HCEC 1CT (cell line): ENCODE measurements around the gene FH.

Source experiments
- DNase-seq: peaks from one replicate; pipeline ENCODE4 v3.0.0-alpha.2; 2017

FH gene

GRCh38 chr1:241520080-241520465 is 518 bp upstream of the FH start:
- no peak for DNase-seq

GRCh38 chr1:241518476-241519307 is 863 bp downstream of the FH start:
- peak; percentile 26 for DNase-seq

- no peak for DNase-seq
Observed at GRCh38 chr1:241513378-241513777, 6.2 kb downstream of the FH start.

GRCh38 chr1:241507189-241507863 is 12.2 kb downstream of the FH start:
- DNase-seq: peak; percentile 66

- DNase-seq: no peak
Observed at GRCh38 chr1:241503444-241503843, 16.1 kb downstream of the FH start.

GRCh38 chr1:241499910-241500309 is 19.6 kb downstream of the FH start:
- peak; percentile 48 for DNase-seq

GRCh38 chr1:241495741-241496140 is 23.8 kb downstream of the FH start:
- DNase-seq: no peak

- no peak for DNase-seq
Observed at GRCh38 chr1:241488739-241489138, 30.8 kb downstream of the FH start.

- DNase-seq: peak; percentile 13
Observed at GRCh38 chr1:241485554-241485992, 34.0 kb downstream of the FH start.

- no peak for DNase-seq
Observed at GRCh38 chr1:241485145-241485544, 34.4 kb downstream of the FH start.

- DNase-seq: peak; percentile 91
Observed at GRCh38 chr1:241482761-241483250, 36.7 kb downstream of the FH start.

- no peak for DNase-seq
Observed at GRCh38 chr1:241479294-241479693, 40.3 kb downstream of the FH start.

- peak; percentile 64 for DNase-seq
Observed at GRCh38 chr1:241475671-241476070, 43.9 kb downstream of the FH start.

GRCh38 chr1:241473026-241473425 is 46.5 kb downstream of the FH start:
- no peak for DNase-seq

- DNase-seq: no peak
Observed at GRCh38 chr1:241470908-241471590, 48.5 kb downstream of the FH start.

GRCh38 chr1:241470361-241470760 is 49.2 kb downstream of the FH start:
- DNase-seq: peak; percentile 26

- no peak for DNase-seq
Observed at GRCh38 chr1:241465673-241466072, 53.9 kb downstream of the FH start.

- no peak for DNase-seq
Observed at GRCh38 chr1:241464985-241465384, 54.6 kb downstream of the FH start.

GRCh38 chr1:241462391-241462790 is 57.2 kb downstream of the FH start:
- no peak for DNase-seq

- DNase-seq: no peak
Observed at GRCh38 chr1:241460098-241460873, 59.3 kb downstream of the FH start.

GRCh38 chr1:241459186-241459802 is 60.3 kb downstream of the FH start:
- no peak for DNase-seq

GRCh38 chr1:241457421-241457820 is 62.1 kb downstream of the FH start:
- DNase-seq: no peak
